Colon (tissue), 2 donors: ENCODE results near the gene ITCH.
"Not testable (repeated sequence)": the region's sequence is repeated elsewhere in the genome, so short reads cannot be mapped to it uniquely, and the experiment has no call there.

Source experiments
- FAIRE-seq: peaks from 2 replicates; lab custom pipeline; 2012; peaks lifted over from hg19 to GRCh38; lab: Jason Lieb, UNC
- donor health status: control.
- donor health status: control.

Gene ITCH

DNA sequence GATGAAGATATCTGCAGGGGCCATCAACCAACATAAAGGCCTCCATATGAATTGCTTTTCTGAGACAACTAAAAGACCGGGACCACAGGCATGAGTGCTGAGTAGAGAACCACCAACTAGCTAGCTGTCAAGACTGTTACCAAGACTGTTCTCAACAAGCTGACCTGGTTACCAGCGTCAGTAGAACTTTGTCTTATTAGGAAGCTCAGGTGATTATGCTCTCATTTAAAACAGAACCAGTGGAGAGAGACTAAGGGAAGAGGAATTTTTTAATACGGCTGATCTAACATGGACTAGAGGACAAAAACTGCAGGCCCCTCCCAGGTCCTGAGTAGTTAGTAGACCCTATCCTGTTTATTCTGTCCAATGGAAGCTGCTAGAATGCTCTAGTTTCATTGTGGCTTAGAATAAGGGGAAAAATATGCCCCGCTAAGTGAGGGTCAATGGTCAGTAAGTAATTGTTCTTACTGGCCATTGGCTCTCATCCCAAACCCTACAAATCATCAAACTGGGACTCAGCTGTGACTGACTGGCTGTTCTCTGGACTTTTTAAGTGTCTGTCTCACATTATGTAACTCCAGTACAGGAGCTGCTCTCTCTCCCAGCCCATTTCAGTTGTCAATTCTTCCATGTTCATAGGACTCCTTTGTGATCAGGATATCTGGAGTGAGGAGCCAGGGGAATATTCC lies 149.3 kb downstream of the ITCH start:
- FAIRE-seq: no peak

DNA sequence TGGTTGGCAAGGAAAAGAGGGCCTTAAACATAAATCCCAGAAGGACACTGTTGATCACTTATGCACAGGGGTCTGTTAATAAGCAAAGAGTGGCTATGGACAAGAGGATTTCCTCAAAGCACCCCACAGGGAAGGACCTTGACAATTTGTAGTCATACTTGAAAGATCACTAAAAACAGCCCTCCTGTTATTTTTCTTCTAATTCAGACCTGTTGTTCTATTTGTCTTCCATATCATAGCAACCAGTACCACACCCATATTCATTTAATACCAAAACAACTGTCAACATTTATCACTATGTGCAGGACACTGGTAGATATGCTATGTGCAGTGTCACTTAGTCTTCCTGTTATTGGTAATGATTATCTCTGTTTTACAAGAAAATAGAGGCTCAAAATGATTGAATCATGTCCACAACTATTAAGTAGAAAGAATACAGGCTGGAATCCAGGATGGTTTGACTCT lies 149.9 kb downstream of the ITCH start:
- no peak for FAIRE-seq

DNA sequence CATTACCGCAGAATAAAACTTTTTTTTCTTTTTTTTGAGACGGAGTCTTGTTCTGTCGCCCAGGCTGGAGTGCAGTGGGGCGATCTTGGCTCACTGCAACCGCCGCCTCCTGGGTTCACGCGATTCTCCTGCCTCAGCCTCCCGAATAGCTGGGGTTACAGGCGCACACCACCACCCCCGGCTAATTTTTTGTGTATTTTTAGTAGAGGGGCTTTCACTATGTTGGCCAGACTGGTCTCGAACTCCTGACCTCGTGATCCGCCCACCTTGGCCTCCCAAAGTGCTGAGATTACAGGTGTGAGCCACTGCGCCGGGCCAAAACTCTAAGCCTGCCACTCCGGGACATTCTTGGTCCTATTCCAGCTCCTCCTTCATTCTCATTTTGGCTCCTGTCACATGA lies 151.0 kb downstream of the ITCH start:
- not testable (repeated sequence) for FAIRE-seq

DNA sequence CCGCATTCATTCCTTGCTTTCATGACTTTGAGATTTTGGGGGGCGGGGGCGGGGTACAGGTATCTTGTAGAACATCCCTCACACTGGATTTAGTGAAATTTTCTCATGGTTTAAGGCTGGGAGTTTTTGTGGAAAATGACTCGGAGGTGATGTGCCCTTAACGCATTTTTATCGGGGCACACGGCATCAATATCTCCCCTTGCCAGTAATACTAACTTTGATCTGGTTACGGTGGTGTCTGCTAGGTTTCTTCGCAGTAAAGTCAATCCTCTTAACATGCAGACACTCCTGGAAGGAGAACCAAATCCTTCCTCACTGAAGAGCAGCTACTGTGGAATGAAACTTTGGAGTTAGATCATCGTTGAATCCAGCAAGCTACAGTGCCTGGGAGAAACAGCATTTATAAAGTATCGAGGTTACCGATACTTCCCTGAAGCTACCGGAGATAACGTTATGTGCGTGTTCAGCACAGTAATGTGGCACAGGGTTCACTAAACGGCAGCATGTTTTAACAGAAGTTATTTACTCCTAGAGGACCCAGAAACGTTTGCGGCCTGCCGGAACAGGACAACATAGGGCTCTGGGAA lies 151.9 kb downstream of the ITCH start:
- FAIRE-seq: no peak

DNA sequence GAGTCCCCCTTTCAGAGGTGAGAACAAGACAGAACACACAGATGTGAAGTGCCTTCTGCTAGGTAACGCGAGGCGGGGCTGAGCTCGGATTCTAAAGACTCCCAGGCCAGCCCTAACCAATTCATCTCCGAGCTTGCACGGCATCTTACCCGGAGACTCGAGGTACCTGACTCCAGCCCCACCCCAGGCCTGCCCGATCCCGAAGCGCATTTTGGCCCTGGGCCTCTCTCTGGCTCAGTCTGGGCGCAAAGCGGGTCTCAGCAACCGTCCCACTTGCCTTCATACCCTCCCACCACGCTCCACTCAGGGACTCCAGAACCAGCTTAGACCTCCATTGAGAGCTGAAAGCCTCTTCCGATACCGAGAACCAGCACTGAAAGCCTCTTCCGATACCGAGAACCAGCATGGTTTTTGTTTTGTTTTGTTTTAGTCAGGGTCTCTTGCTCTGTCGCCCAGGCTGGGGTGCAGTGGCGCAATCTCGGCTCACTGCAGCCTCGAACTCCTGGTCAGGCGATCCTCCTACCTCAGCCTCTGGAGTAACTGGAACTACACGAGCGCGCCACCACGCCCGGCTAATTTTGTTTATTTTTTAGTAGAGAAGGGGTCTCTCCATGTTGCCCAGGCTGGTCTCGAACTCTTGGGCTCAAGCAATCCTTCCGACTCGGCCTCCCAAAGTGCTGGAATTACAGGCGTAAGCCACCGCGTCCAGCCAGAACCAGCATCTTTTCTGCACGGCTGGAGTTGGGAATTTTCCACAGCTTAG lies 152.6 kb downstream of the ITCH start:
- no peak for FAIRE-seq

DNA sequence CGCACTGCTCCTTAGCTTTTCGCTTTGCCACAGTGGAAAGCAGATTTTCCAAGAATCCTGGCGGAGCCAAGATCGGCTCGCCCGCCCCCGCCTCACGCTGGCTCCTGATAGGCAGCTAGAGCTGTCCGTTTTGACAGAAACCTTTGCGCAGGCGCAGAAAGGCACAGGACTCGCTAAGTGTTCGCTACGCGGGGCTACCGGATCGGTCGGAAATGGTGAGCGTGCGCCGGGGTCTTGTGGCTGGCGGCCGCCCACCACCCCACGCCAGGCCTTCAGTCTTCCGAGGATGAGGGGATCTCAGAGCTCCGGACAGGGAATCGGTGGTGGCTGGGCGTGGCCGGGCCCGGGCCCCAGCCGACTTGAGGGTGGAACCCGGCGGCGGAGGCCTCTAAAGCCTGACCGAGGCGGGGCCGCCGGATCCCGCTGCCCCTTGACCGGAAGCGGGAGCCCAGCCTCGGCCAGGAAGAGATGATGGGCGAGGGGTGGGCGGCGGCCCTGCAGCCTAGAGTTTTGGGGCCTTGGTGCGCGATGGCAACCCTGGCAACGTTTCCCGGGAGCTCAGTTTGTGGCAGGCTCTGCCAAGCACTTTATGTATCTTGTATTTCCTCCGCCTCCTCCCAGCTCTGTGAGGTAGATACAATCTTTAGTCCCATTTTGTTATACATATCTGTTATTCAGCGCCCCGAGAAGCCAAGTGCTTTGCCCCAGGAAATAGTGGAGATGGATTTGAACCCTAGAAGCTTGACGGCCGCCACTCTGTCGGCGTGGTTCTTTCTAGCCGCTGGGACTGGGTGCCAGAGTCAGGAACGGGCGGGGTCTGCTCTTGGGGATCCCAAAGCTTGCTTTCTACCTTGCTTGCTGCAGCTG lies 153.4 kb downstream of the ITCH start, which contains the start of gene DYNLRB1:
DYNLRB1 (plus strand) TSS at position 176 of the 867 bp plus-strand sequence; CDS start at position 213, 37 bp downstream.
- FAIRE-seq: no peak

DNA sequence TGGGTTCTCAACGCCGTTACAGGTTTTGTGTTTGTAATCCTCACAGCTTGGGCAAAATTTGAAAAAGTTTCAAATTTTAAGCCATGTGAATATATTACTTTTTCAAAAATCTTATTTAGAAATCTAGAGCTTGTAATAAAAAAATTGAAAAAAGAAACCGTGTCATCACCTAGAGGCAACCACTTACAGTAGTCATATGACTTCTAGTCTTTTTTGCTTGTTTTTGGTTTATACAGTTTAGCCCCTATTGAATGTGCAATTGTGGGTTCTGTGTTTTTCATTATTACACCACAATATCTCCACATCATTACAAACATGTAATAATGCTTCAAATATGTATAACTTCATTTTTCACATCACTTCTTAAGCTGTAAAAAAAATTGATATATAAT lies 154.0 kb downstream of the ITCH start:
- no peak for FAIRE-seq

DNA sequence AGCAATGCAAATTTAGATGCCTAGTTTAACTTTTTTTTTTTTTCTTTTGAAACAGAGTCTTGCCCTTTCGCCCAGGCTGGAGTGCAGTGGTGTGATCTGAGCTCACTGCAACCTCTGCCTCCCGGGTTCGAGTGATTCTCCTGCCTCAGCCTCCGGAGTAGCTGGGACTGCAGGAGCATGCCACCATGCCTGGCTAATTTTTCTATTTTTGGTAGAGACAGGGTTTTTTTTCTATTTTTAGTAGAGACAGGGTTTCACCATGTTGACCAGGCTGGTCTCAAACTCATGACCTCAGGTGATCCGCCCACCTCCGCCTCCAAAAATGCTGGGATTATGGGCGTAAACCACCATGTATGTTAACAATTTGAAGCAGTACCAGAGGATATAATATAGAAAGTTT lies 155.8 kb downstream of the ITCH start:
- not testable (repeated sequence) for FAIRE-seq

DNA sequence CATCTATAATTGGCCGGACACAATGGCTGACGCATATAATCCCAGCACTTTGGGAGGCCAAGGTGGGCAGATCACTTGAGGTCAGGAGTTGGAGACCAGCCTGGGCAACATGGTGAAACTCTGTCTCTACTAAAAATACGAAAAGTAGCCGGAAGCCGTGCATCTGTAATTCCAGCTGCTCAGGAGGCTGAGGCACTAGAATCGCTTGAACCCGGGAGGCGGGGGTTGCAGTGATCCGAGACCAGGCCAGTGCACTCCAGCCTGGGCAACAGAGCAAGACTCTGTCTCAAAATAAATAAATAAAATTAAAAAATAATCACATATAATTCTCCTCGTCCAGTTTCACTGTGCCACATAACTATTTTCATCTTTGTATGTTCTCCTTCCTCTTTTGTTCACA lies 156.8 kb downstream of the ITCH start:
- not testable (repeated sequence) for FAIRE-seq

DNA sequence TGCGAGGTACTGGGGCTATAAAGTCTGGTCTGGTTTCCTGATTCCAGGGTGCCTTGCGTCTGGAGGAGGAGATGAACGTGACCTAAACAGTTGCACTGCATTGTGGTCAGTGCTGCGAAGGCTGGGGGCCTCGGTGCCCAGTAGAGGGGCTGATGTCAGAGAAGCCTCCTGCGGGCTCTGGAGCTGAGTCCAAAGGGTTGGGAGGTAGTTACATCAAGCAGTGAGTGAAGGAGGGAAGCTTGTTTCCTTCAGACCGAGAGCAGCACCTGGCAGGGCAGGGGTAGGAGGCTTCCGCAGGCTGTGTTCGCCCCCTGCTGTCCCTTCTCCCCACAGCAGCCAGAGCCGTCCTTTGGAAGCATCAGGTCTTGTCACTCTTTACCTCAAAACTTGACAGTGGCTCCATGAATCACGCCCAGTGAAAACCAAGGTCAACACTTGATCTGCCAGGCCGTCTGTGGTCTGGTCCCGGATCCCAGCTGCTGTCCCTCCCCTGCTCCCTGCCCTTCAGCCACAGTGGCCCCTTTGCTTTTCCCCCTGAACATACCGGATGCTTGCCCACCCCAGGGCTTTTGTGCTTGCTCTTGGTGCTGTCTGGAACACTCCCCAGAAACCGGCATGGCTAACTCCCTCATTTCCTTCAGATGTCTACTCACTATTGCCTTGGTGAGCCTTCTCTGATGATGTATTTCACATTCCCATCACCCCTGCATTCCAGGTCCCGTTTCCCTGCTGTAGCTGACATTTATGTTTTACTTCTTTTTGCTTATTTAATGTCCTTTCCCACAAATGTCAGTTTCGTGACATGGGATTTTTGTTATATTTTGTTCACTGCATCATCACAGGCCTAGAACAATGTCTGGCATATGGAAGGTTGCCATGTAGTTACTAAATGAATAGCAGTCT lies 160.1 kb downstream of the ITCH start:
- no peak for FAIRE-seq

DNA sequence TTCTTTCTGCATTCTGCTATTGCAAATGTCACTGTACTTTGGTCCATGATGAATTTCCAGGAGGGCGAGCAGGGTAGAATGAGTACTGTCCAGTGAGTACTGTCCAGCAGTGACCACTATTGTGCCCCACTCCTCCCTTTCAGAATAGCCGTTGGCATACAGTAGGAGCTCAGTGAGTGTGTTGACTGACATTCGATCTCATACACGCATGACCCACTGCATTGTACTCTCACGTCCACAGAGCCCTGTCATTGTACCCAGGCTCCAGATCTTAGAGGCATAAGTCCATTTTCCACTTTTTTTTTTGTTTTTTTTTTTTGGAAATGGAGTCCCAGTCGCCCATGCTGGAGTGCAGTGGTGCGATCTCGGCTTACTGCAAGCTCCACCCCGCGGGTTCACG lies 161.4 kb downstream of the ITCH start:
- no peak for FAIRE-seq

DNA sequence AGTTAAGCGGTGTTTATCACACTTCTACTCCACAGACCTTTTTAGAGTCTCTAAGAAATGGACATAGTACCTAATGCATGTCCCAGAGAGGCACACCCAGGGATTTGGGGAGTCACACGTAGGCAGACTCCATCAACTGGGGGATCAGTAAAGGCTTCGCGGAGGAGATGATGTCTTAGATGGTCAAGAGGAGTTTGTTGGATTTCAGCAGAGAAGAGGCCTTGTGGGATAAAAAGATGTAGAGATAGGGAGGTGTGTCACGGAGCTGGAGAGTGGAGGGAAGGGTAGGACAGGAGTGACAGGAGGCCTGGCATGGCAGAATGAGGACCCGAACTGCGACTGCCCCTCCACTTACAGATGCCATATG lies 162.3 kb downstream of the ITCH start:
- FAIRE-seq: no peak

DNA sequence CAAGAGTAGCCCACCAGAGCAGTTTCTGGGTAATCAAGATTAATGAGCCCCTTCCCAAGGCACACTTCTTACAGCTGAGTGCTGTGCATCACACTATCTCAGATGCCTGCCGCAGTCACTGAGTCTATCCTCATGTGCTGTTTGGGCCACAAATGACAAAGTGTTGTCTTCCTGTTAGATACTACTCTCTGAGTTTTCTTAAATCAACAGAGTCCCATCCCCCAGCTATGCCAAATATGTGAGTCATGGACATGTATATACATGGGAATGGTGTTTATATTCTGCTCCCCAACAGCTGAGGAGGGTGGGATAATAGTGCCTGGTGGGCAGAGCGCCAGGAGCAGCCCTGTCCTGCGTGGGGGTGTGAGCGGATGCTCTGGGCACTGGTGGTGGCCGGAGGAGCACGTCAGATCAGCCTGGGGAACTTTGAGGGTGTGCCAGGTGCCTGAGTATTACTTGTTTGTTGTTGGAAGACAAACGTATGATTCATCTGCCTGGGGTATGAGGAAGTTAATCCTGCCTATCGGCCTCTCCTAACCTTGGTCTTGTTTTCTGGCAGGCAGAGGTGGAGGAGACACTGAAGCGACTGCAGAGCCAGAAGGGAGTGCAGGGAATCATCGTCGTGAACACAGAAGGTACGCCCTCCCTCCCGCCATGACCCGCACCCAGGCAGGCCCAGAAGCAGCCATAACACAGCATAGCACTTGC lies 162.8 kb downstream of the ITCH start:
- FAIRE-seq: no peak

DNA sequence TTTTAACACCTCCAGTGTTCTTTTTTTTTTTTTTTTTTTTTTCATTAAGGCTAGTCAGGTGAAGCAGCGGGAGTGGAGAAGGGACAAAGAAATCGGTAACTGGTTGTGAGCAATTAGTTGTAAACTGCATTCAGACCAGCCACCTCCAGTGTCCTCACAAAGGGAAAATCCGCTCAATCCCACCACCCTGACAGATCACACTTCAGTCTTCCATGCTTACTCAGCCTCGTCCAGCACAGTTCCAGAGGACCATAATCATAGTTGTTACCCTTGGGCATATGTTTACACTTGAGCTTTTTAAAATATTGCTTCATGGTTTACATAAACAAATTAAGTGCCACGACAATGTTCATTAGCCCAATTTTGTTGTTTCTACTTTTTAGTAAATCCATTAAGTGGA lies 163.4 kb downstream of the ITCH start:
- no peak for FAIRE-seq

DNA sequence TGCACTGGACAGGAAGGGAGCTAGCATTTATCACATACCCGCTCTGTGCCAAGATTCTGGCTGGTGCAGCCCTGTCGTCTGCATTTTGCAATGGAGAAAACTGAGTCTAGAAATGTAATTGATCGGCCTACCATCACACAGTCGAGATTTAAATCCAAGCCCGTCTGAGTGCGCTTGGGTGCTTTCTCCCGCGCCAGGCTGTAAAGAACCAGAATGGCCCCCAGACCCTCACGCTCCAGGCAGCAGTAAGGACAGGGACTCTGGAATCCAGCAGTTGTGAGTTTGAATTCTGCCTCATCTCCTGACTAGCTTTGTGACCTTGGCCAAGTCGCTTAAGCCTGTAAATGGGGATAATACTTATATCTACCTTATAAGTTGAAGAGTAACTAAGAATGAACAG lies 163.9 kb downstream of the ITCH start:
- no peak for FAIRE-seq

DNA sequence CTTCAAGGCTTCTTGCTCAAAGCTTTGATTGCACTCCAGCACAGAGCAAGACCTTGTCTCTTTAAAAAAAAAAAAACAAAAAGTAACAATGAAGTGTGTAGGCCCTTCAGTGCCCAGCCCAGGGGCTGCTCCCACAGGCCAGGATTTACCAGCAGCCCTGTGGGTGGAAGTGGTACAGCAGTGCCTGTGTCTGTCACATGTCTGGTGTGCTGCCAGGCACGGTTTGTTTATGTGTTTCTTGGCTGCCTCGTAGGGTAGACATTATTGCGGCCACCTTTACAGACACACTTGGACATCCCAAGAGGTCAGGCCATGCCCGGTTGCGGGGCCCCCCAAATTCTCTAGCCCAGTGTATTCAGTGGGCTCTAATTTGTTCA lies 165.8 kb downstream of the ITCH start:
- no peak for FAIRE-seq

DNA sequence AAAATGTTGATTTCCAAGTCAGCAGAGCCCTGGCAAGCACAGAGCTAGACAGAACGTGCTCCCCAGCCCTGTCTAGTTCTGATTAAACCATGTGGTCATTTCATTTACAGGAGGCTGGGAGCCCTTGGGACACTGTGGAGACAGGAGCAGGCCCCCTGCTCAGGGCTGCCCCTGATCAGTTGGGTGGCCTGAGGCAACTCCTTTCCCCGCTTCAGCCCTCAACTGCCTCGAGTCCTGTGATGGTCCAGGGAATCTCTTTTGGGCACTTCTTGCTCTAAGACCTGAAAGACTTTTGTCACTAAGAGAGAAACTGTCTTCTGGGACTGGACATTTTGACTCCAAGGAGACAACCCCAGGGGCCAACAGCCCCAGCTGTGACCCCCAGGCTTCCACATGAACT lies 166.7 kb downstream of the ITCH start:
- no peak for FAIRE-seq

DNA sequence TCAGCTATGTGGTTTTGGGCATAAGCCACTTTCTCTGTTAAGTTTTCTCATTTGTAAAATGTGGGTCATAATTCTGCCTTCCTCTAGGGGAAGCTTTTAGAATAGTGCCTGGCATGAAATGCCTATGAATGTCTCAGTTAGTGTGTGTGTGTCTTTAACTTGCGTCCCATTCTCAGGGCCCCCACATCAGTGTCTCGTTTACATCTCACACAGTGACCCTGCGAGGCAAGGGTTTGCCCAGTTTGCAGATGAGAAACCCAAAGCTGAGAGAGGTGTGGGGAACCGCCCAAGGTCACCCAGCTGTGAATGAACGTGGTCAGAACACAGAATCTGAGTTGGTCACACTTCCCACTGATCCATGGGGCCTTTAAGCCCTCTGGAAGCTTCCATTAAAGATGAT lies 167.3 kb downstream of the ITCH start:
- FAIRE-seq: no peak

DNA sequence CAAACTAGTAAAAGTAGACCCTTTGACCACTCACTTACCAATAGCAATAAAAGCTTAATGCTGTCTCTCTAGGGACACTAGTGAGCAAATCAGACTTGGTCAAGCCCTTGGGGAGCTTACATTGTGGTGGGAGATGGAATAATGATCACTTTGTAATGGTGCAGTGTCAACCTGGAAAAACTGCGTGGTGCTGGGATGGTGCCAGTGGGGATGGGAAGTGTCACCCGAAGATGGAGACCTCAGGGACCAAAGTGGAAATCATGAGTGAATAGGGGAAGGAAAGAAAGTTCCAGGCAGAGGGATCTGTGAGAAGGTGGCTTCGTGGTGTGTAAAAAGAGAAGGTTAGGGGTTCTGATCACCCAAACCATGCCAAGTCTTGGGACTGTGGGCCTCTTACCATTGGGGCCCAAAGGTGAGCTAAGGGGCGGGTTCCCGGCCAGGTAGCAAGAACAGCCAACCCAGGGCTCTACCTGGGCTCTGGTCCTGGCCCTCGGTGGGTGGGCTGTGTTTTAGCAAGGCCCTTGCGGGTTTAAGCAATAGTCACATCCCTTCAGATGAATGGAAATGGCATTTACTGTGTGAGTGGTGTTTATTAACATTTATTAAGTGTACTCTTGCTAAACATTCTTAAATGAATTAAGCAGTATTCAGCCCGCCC lies 168.7 kb downstream of the ITCH start:
- FAIRE-seq: no peak

DNA sequence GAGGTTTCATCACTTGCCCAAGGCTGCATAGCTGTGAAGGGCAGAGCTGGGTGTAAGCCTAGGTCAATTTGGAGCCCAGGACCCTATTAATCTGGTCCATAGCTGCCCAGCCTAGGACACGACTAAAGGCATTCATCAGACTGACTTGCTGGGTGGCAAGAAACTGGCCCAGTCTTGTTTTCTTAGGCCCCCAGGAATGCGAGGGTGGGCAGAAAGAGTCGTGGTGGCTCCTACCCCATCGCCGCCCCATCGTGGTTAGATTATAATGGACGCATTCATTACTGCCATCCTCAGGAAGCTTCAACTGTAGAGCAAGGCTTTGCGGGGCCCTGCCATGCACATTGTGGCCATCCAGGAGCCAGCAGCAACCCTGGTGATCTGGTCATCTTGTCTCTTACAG lies 169.2 kb downstream of the ITCH start:
- no peak for FAIRE-seq
